Heart left ventricle (tissue), 16 donors: ENCODE measurements around the gene CYB561. TPM values are rescaled to one million over a fixed set of nuclear protein-coding genes. Genes with fewer than 3 reads are reported as not detected.
A peak's percentile ranks its signal among the peaks of the same experiment; 100 is the strongest.

Source experiments
- ATAC-seq, 4 donors: fragments of 200-7000 bp; cut with Tn5 transposase; one replicate each; pipeline ENCODE4 v1.9.1; 2020 to 2022; ENCODE audit warnings: moderate library complexity in 4 of 4, mild to moderate bottlenecking in 3 of 4, moderate number of reproducible peaks in 1 of 4
- DNase-seq, 5 donors: peaks; one replicate each; pipeline ENCODE4 v3.0.0-alpha.2; 2020
- H3K27ac ChIP-seq, 12 donors: fragments of 200-600 bp; sonication (generic) in 4 of 12; one replicate each; pipeline versions ENCODE4 v1.5.0 to v1.8.0; 2016 to 2022; ENCODE audit warnings: mild to moderate bottlenecking in 2 of 12
- H3K27me3 ChIP-seq, 9 donors: fragments of 200-600 bp; sonication (generic) in 2 of 9; one replicate each; pipeline versions ENCODE4 v1.5.1 to v1.8.0; 2016 to 2022; ENCODE audit warnings: mild to moderate bottlenecking in 3 of 9
- H3K36me3 ChIP-seq, 9 donors: fragments of 200-600 bp; sonication (generic) in 2 of 9; one replicate each; pipeline versions ENCODE4 v1.5.0 to v1.8.0; 2018 to 2022; ENCODE audit warnings: mild to moderate bottlenecking in 2 of 9
- H3K4me1 ChIP-seq, 12 donors: fragments of 200-600 bp; sonication (generic) in 4 of 12; one replicate each; pipeline versions ENCODE4 v1.5.0 to v1.8.0; 2016 to 2022; ENCODE audit warnings: mild to moderate bottlenecking in 3 of 12
- H3K4me3 ChIP-seq, 12 donors: fragments of 200-600 bp; sonication (generic) in 4 of 12; one replicate each; pipeline versions ENCODE4 v1.5.0 to v1.8.0; 2017 to 2022; ENCODE audit warnings: mild to moderate bottlenecking in 9 of 12, moderate library complexity in 4 of 12
- H3K9me3 ChIP-seq, 12 donors: fragments of 200-600 bp; sonication (generic) in 4 of 12; one replicate each; pipeline versions ENCODE4 v1.5.0 to v1.8.0; 2016 to 2022; ENCODE audit warnings: mild to moderate bottlenecking in 1 of 12
- CTCF ChIP-seq, 12 donors: fragments of 200-600 bp; sonication (generic) in 4 of 12; IDR thresholded peaks; one replicate each; pipeline versions ENCODE4 v1.5.0 to v1.8.0; 2018 to 2022; ENCODE audit warnings: antibody characterized with exemption in 12 of 12, mild to moderate bottlenecking in 5 of 12
- POLR2A ChIP-seq, 2 donors: fragments of 450-650 bp; IDR thresholded peaks; one replicate each; pipeline ENCODE4 v1.6.1; 2017; ENCODE audit warnings: antibody characterized with exemption in 2 of 2, mild to moderate bottlenecking in 2 of 2, moderate library complexity in 2 of 2
- WGBS, 4 donors: extraction: QIAGEN DNeasy Blood & Tissue Kit in 2 of 4; methylation state at CpG; one replicate each; pipeline versions ENCODE4 v1.1.5 to v1.1.7; 2013 to 2018; 5-methylcytosine and 5-hydroxymethylcytosine counted together
- intact Hi-C, 10 donors: fragments of 100-400 bp; cut with DNase I; formaldehyde crosslinking; loops; one replicate each; pipeline versions ENCODE4 v1.11.1 to v1.14.2; 2022
- polyA plus RNA-seq, 2 donors: library from polyadenylated mRNA; stranded (reverse); fragments of 200-250 nt; gene quantifications; one replicate each; pipeline ENCODE4 v1.2.3, GENCODE V29; 2013
- total RNA-seq, 9 donors: library from RNA; depleted of rRNA in 2 of 9; stranded (reverse); fragments of >200 nt in 2 of 9; fragmentation: NEBNext Ultra II Directional in 3 of 9; extraction: Animal tissue kit (Norgen Biotek cat#: 25700) in 3 of 9; gene quantifications; one replicate each; pipeline versions ENCODE4 v1.1.0 to v1.2.4, GENCODE V29; 2016 to 2023
- donor health status: ischemic (EF 13 %, LVEDD 7.1; RV severe dilation, severe dysfunction).
- donor health status: healthy with polysubstance abuse.
- donor health status: DM: no; HTN: yes; CAD: no.
- donor health status: DM: no; HTN: no; CAD: no.
- donor health status: ischemic (EF 25% LVEDD 6.9; RV normal size, moderate dysfunction).
- donor health status: ischemic (EF 25% LVEDD 5.7; RV mildly dilated, moderate dysfunction).
- donor health status: healthy.
- donor health status: DM: yes; HTN: yes; CAD: no.
- donor health status: ischemic (EF 35%, LVEDD 5.7; RV mildly dilated, moderate dysfunction).
- donor health status: nonischemic (EF 11% LVEDD 7.7; RV severe dilation, severe dysfunction).
- donor health status: DM: yes; HTN: yes; CAD: no.
- donor health status: PGD.
- donor health status: ischemic (EF 29% LVEDD 5.4; RV normal size, mild dysfunction).
- donor health status: nonischemic (EF 23%, LVEDD 6.1; RV moderate dilation, normal function).

The CYB561 gene
- total and polyA plus RNA-seq, 11 donors, result 4.8 to 19.2 (median 8.6) TPM

GRCh38 chr17:63486317-63487013 is 40.4 kb upstream of the CYB561 start:
- Histone ChIP-seq H3K27me3 (no peaks in the 10 kb centered on the region), H3K4me1 (peaks cover 0 to 6% (median 0%) of the 10 kb centered on the region in 12 donors), H3K9me3 (no peaks in the 10 kb centered on the region), H3K4me3 (no peak overlapping the region), H3K27ac (no peak overlapping the region), H3K36me3 (peaks cover 0 to 22% (median 0%) of the 10 kb centered on the region in 9 donors)
- ATAC-seq, result no peak
- no peak for TF ChIP-seq CTCF (IDR thresholded peaks at IDR 0.05)
- no peak for TF ChIP-seq POLR2A (IDR thresholded peaks at IDR 0.05)
- DNase-seq, result peak in 1 of 5 donors; percentile 50
- WGBS, 4 donors, result 82 to 83% (median 82%) methylated on average over 7 to 12 of the region's 12 CpGs
- intact Hi-C loops, result no loop called here

GRCh38 chr17:63483655-63484575 is 37.8 kb upstream of the CYB561 start:
- no peak overlapping the region for H3K4me3 ChIP-seq
- 86 to 95% (median 90%) methylated on average over 6 to 16 of the region's 16 CpGs for WGBS, 4 donors
- peaks cover 0 to 30% (median 0%) of the 10 kb centered on the region in 9 donors for H3K36me3 ChIP-seq
- intact Hi-C loops, result no loop called here
- peaks cover 0 to 6% (median 0%) of the 10 kb centered on the region in 9 donors for H3K27me3 ChIP-seq
- TF ChIP-seq POLR2A (IDR thresholded peaks at IDR 0.05) (no peak), CTCF (IDR thresholded peaks at IDR 0.05) (no peak)
- H3K27ac ChIP-seq, result no peak overlapping the region
- peaks cover 0 to 19% (median 3%) of the 10 kb centered on the region in 12 donors for H3K4me1 ChIP-seq
- H3K9me3 ChIP-seq, result no peaks in the 10 kb centered on the region
- peak in 1 of 5 donors; percentile 51 for DNase-seq
- ATAC-seq, result no peak

GRCh38 chr17:63483038-63483437 is 36.9 kb upstream of the CYB561 start:
- no peaks in the 10 kb centered on the region for H3K9me3 ChIP-seq
- TF ChIP-seq POLR2A (IDR thresholded peaks at IDR 0.05), result no peak
- no peak for TF ChIP-seq CTCF (IDR thresholded peaks at IDR 0.05)
- peaks cover 0 to 28% (median 11%) of the 10 kb centered on the region in 12 donors for H3K4me1 ChIP-seq
- DNase-seq (peak in 1 of 5 donors; percentile 34), ATAC-seq (no peak)
- 70 to 74% (median 73%) methylated on average over 10 of the region's 10 CpGs for WGBS, 4 donors
- H3K4me3 ChIP-seq, result no peak overlapping the region
- H3K27me3 ChIP-seq, result peaks cover 0 to 6% (median 0%) of the 10 kb centered on the region in 9 donors
- peaks cover 0 to 30% (median 0%) of the 10 kb centered on the region in 9 donors for H3K36me3 ChIP-seq
- intact Hi-C loops, result no loop called here
- no peak overlapping the region for H3K27ac ChIP-seq

- Histone ChIP-seq H3K4me3 (no peak overlapping the region), H3K27ac (no peak overlapping the region), H3K9me3 (no peaks in the 10 kb centered on the region), H3K36me3 (peaks cover 0 to 30% (median 0%) of the 10 kb centered on the region in 9 donors), H3K4me1 (peaks cover 4 to 33% (median 16%) of the 10 kb centered on the region in 12 donors), H3K27me3 (peaks cover 0 to 8% (median 0%) of the 10 kb centered on the region in 9 donors)
- DNase-seq (peak in 1 of 5 donors; percentile 36), ATAC-seq (no peak)
- 81 to 94% (median 89%) methylated on average over 13 to 16 of the region's 16 CpGs for WGBS, 4 donors
- intact Hi-C loops, result no loop called here
- no peak for TF ChIP-seq CTCF (IDR thresholded peaks at IDR 0.05)
- no peak for TF ChIP-seq POLR2A (IDR thresholded peaks at IDR 0.05)
These were observed 36.4 kb upstream of the CYB561 start for GRCh38 chr17:63482509-63482908.
